GM21515 (cell line): ENCODE results near the gene TBC1D10A.

Source experiments
- ATAC-seq: cut with Tn5 transposase; IDR thresholded peaks from one replicate; pipeline ENCODE4 v1.9.1; 2021; ENCODE audit not compliant: unreplicated experiment

The TBC1D10A gene

GRCh38 chr22:30267382-30268302, 59.1 kb downstream of the TBC1D10A start:
- no peak for ATAC-seq

GRCh38 chr22:30266445-30267381, 60.0 kb downstream of the TBC1D10A start, which contains the start of gene OSM:
TSS of gene OSM (minus strand) at chr22:30266851. CDS start at chr22:30266799, 52 bp downstream.
- ATAC-seq, result no peak

- ATAC-seq, result peak; percentile 58
These were observed 60.8 kb downstream of the TBC1D10A start for GRCh38 chr22:30265823-30266444.

GRCh38 chr22:30265131-30265720, 61.5 kb downstream of the TBC1D10A start:
- ATAC-seq, result no peak

GRCh38 chr22:30263883-30264282, 62.9 kb downstream of the TBC1D10A start:
- no peak for ATAC-seq

GRCh38 chr22:30262917-30263741, 63.6 kb downstream of the TBC1D10A start:
- ATAC-seq, result no peak

GRCh38 chr22:30262112-30262511, 64.6 kb downstream of the TBC1D10A start:
- no peak for ATAC-seq

GRCh38 chr22:30261134-30261533, 65.6 kb downstream of the TBC1D10A start:
- no peak for ATAC-seq

- ATAC-seq, result no peak
These were observed 66.1 kb downstream of the TBC1D10A start for GRCh38 chr22:30260682-30261081.

GRCh38 chr22:30260276-30260675, 66.5 kb downstream of the TBC1D10A start:
- ATAC-seq, result no peak

GRCh38 chr22:30254314-30254713, 72.4 kb downstream of the TBC1D10A start:
- no peak for ATAC-seq

- ATAC-seq, result no peak
These were observed 73.4 kb downstream of the TBC1D10A start for GRCh38 chr22:30253205-30253852.

GRCh38 chr22:30252411-30253204, 74.1 kb downstream of the TBC1D10A start:
- no peak for ATAC-seq

GRCh38 chr22:30251711-30252110, 75.0 kb downstream of the TBC1D10A start:
- ATAC-seq, result no peak

GRCh38 chr22:30250661-30251267, 76.0 kb downstream of the TBC1D10A start:
- no peak for ATAC-seq

- ATAC-seq, result no peak
These were observed 76.6 kb downstream of the TBC1D10A start for GRCh38 chr22:30250039-30250565.

- no peak for ATAC-seq
These were observed 77.4 kb downstream of the TBC1D10A start for GRCh38 chr22:30249049-30250038.
